Measurements from ENCODE around the gene ASIP. TPM values are rescaled to one million over a fixed set of nuclear protein-coding genes. Genes with fewer than 3 reads are reported as not detected.
"Not testable (repeated sequence)": the region's sequence is repeated elsewhere in the genome, so short reads cannot be mapped to it uniquely, and the experiment has no call there.

The ASIP gene
- total RNA-seq, 2 donors from 2014 or later, result 1.2 to 1.5 TPM

- ATAC-seq (no peak), DNase-seq (no peak)
- intact Hi-C loops (cut with DNase I), result no loop called here
Measured at GRCh38 chr20:34237942-34238341, 3.3 kb upstream of the ASIP start.

- no peak for DNase-seq
- no peak for ATAC-seq
- intact Hi-C loops (cut with DNase I), result no loop called here
Measured at GRCh38 chr20:34240121-34240520, 1.1 kb upstream of the ASIP start.

- DNase-seq; ATAC-seq; intact Hi-C loops (cut with DNase I): not testable (repeated sequence)
Measured at GRCh38 chr20:34242015-34242414, 792 bp downstream of the ASIP start.

GRCh38 chr20:34242879-34243278 lies 1.7 kb downstream of the ASIP start:
- intact Hi-C loops (cut with DNase I), result no loop called here
- ATAC-seq (no peak), DNase-seq (no peak)

DNA sequence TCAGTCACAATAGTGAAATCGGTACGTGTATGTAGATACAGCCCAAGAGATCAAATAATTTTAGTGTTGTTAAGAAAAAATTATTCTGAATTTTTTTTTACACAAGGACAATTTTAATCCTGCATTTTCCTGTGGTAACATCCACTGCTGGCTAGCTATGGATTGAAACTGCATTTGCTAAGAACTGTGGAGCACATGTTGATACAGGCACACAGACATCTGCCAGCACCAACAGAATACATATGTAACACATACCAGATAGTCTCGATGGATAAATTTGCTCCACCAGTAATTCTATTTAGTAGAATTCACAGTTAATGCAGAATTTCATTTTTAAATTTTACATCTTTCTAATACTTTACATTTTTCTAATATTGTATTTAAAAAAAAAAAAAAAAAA lies 2.2 kb downstream of the ASIP start:
- intact Hi-C loops (cut with DNase I), result no loop called here
- DNase-seq, result no peak
- ATAC-seq, result no peak

DNA sequence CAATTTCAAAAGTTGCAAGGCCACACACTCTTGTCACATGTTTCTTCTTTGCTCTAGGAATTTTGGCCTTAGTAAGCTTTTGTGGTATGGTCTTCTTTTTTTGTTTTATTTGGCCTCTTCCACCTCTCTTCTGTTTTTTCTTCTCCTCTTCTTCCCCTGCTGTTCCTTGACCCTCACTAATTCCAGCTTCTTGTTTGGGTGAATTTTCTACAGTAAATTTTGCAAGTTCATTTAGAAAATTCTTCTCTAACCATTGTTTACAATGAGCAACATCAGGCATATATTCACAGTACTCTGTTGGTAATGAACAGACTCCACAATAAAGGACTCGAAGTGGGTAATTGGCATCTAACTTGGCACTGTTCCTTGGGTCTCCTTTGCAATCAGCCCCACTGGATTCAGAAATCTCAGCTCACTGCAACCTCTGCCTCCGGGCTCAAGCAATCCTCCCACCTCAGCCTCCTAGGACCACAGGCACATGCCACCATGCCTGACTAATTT lies 5.0 kb downstream of the ASIP start:
- no peak for ATAC-seq
- intact Hi-C loops (cut with DNase I), result no loop called here
- DNase-seq, result no peak

- intact Hi-C loops (cut with DNase I), result no loop called here
- DNase-seq, result no peak
- peak in 1 of 2 donors; percentile 31 for ATAC-seq
Measured at GRCh38 chr20:34249291-34249690, 8.1 kb downstream of the ASIP start.

DNA sequence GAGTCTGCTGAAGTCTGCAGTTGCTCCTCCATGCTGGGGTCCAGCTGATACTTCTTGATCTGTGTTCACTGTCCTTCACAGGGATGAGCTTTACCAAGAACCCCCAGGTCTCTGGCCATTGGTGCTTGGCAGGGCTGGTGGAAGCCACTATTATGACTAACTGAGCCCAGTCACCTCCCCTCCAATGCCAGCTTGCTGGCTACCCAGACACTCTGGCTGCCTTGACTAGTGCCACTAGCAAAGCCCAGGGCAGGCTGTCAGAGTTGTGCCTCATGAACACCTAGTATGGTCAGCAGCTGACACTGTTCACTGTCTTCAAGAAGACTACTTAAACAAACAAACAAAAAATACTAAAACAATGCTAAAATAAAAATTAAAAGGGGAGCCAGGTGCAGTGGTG lies 8.8 kb downstream of the ASIP start:
- intact Hi-C loops (cut with DNase I), result no loop called here
- ATAC-seq (no peak), DNase-seq (no peak)

DNA sequence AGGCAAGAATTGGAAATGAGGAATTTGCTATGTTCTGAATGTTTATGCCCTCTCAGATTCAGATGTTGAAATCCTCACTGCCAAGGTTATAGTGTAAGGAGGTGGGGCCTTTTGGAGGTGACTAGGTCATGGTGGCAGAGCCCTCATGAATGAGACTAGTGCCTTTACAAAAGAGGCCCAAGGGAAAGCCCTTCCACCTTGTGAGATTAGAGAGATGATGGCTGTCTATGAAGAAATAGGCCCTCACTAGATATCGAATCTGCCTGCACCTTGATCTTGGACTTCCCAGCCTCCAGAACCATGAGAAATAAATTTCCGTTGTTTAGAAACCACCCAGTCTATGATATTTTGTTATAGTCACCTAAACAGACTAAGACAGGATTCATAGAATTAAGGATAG lies 10.4 kb downstream of the ASIP start:
- DNase-seq (no peak), ATAC-seq (no peak)
- intact Hi-C loops (cut with DNase I), result no loop called here

- ATAC-seq; intact Hi-C loops (cut with DNase I): not testable (repeated sequence)
Measured at GRCh38 chr20:34252431-34253086, 11.3 kb downstream of the ASIP start.

DNA sequence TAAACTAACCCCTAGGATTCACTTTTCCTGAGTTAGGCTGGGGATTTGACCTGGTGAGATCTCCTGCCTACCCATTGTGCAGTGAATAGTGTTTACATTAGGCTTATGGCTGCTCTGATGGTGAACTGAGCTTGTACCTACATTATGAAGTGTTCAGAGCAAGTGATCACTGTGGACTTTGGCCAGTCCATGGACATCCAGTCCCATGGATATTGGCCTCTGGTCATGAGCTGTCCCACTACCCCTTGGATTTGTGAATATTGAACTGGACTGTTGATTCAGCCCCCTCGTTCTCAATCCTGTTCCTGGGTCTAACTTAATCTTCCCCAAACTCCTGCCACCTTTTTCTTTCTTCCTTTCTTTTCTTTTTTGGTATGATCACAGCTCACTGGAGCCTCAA lies 13.8 kb downstream of the ASIP start:
- ATAC-seq, result no peak
- intact Hi-C loops (cut with DNase I), result no loop called here
- no peak for DNase-seq

More at GRCh38 chr20:34252431-34253086, 11.3 kb downstream of the ASIP start:
- DNase-seq, result not testable (repeated sequence)

DNA sequence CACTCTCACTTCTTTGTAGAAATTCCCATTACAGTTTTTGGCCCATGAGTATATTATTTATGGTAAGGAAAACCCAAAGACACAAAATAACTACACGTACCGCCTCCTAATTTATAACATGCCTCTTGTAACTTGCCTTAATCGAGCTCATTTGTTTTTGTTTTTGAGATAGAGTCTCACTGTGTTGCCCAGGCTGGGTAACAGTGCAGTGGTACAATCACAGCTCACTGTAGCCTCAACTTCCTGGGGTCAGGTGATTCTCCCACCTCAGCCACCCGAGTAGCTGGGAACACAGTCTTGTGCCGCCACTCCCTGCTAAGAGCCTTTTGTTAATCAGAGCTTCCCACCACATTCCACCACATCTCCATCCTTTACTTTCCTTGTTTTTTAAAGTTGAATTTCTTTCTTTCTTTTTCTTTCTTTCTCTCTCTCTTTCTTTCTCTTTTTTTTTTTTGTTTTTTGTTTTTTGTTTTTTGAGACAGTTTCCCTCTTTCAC lies 15.5 kb downstream of the ASIP start:
- intact Hi-C loops (cut with DNase I), result no loop called here
- no peak for DNase-seq
- ATAC-seq, result no peak

DNA sequence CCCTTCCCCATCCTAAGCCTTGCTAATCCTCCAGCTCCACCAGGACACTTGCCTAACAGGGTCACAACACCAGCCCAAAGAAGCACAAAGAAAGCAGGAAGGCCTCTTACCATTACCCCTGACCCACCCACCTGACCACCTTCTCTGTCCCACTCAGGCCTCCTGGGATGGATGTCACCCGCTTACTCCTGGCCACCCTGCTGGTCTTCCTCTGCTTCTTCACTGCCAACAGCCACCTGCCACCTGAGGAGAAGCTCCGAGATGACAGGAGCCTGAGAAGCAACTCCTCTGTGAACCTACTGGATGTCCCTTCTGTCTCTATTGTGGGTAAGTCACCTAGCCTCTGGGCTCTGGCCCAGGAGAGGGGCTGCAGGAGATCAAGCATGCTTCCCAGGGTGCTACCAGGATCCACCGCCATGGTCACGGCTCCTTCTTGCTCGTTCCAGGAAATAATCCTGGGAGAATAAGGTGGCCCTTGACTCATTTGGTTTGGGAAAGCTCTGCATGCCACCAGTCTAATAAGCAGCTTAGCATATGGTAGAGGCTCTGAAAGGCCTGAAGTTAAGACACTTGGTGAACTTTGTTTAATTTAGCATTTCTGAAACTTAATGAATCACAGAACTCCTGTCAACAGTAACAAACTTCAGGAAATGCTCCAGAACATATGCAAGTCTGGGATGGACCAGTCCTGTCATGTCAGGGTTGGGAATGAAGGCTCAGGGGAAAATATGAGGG lies 19.2 kb downstream of the ASIP start:
- DNase-seq (no peak), ATAC-seq (no peak)
- intact Hi-C loops (cut with DNase I), result no loop called here

- DNase-seq, result peak; percentile 50
- intact Hi-C loops (cut with DNase I), result no loop called here
- peak; percentile 94 to 95 for ATAC-seq
Measured at GRCh38 chr20:34262488-34263288, 21.5 kb downstream of the ASIP start.

DNA sequence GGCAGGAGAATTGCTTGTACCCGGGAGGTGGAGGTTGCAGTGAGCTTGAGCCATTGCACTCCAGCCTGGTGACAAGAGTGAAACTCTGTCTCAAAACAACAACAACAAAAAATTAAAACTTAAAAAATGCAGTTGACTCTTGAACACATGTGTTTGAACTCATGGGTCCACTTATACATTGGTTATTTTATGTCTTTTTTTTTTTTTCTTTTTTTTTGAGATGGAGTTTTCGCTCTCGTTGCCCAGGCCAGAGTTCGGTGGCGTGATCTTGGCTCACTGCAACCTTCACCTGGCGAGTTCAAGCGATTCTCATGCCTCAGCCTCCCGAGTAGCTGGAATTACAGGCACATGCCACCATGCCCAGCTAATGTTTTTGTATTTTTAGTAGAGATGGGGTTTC lies 22.2 kb downstream of the ASIP start:
- intact Hi-C loops (cut with DNase I); DNase-seq; ATAC-seq: not testable (repeated sequence)

- ATAC-seq (no peak), DNase-seq (no peak)
- intact Hi-C loops (cut with DNase I), result no loop called here
Measured at GRCh38 chr20:34264141-34264540, 22.9 kb downstream of the ASIP start.

- ATAC-seq (no peak), DNase-seq (no peak)
- intact Hi-C loops (cut with DNase I), result no loop called here
Measured at GRCh38 chr20:34268145-34268544, 26.9 kb downstream of the ASIP start.

DNA sequence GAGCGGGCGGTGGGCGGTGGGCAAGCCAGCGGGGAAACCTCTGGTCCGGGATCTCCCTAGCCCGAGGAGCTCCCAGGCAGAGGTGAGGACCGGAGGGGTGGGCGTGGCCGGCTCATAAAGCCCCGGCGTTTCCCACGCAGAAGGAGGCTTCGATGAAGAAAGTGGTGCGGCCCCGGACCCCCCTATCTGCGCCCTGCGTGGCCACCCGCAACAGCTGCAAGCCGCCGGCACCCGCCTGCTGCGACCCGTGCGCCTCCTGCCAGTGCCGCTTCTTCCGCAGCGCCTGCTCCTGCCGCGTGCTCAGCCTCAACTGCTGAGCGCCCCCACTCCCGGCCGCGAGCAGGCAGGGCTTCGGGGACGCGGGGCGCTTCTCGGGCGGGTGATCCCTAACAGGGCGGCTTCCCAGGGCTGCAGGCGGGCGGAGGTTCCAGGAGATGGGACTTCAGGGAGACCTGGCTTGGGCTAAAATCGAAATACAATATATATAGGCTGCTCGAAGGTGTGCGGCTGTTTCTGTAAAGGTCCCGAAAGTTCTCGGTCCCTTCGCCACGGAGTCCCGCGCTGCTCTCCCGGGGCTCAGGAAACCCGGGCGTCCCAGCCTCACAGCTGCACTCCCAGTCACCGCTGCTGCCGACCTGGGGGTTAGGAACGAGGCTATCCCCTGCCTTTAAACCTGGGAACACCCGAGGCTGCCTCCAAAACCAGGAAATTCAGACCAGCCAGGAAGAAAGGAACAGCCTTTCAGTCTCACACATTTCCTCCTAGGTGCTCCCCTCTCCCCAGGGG lies 27.8 kb downstream of the ASIP start:
- DNase-seq (peak; percentile 33), ATAC-seq (peak; percentile 78)
- intact Hi-C loops (cut with DNase I), result no loop called here

Measured in left cardiac atrium (tissue), 4 donors.